ENCODE measurements around the gene SLC6A11. TPM values are rescaled to one million over a fixed set of nuclear protein-coding genes. Genes with fewer than 3 reads are reported as not detected.

SLC6A11 gene
- total and polyA plus RNA-seq, 2 of the 13 experiments (the other 11 are each of a cell fraction or from before 2014, with no cell fraction given), result 17.9 to 34.5 TPM

- no peak overlapping the region for H3K4me3 ChIP-seq (replicated peaks in 1 of 3; ENCODE audit: insufficient read depth in 1 of 3, low read depth in 2 of 3, low read length in 3 of 3)
- intact Hi-C loops (cut with micrococcal nuclease; ENCODE audit: unreplicated experiment), result no loop called here
- no peak for DNase-seq (ENCODE audit: low spot score)
- no peak overlapping the region for H3K9ac ChIP-seq (ENCODE audit: insufficient read depth, low read depth, low read length)
- no peaks in the 10 kb centered on the region for H4K20me1 ChIP-seq (ENCODE audit: insufficient read depth, low read length)
- TF ChIP-seq IRX3 (CRISPR knock-in tag; IDR thresholded peaks at IDR 0.05; ENCODE audit: borderline replicate concordance, low read depth), result no peak
- WGBS (ENCODE audit: low lambda C conversion rate), result 71% methylated on average over 1 of the region's 1 CpG
- no peaks in the 10 kb centered on the region for H3K79me2 ChIP-seq (ENCODE audit: insufficient read depth, low read length)
- ChIA-PET POLR2A (no interaction called here), CTCF (ENCODE audit: low intra/inter-chr PET ratio, low total read pairs) (no interaction called here)
- H3K27ac ChIP-seq (ENCODE audit: extremely low read length, insufficient read depth, low read length), result no peak overlapping the region
- in situ Hi-C loops (cut with HindIII; ENCODE audit: extremely low pct_ligation_motif_present, low pct_unique_long_range_greater_than_20kb), result no loop called here
- no TSS peak for BruUV-seq (replicated peaks)
- no peak for FAIRE-seq
- H3K27me3 ChIP-seq (ENCODE audit: control insufficient read depth in 1 of 2, insufficient read depth in 2 of 2, low read length in 2 of 2), result peaks cover 1 to 2% of the 10 kb centered on the region in 2 experiments; a peak in 1 of 5 replicates
- H2AFZ ChIP-seq (ENCODE audit: low read length), result no peak overlapping the region
- H3K9me3 ChIP-seq (ENCODE audit: low read length), result no peaks in the 10 kb centered on the region
- H3K4me2 ChIP-seq (ENCODE audit: low read depth, low read length), result no peak overlapping the region
- no peaks in the 10 kb centered on the region for H3K4me1 ChIP-seq (ENCODE audit: insufficient read depth, low read length)
- peaks cover 0 to 11% of the 10 kb centered on the region in 2 experiments; a peak in 2 of 5 replicates for H3K36me3 ChIP-seq (replicated peaks in 1 of 2; ENCODE audit: control insufficient read depth in 1 of 2, insufficient read depth in 2 of 2, low read length in 2 of 2)
- ATAC-seq, result no peak
These were observed 117.4 kb downstream of the SLC6A11 start for GRCh38 chr3:10933470-10933804.

- H3K79me2 ChIP-seq (ENCODE audit: insufficient read depth, low read length), result no peaks in the 10 kb centered on the region
- intact Hi-C loops (cut with micrococcal nuclease; ENCODE audit: unreplicated experiment) (no loop called here), in situ Hi-C loops (cut with HindIII; ENCODE audit: extremely low pct_ligation_motif_present, low pct_unique_long_range_greater_than_20kb) (no loop called here)
- POLR2A ChIA-PET, result no interaction called here
- FAIRE-seq (no peak), DNase-seq (ENCODE audit: low spot score) (no peak), ATAC-seq (no peak)
- CTCF ChIA-PET (ENCODE audit: low intra/inter-chr PET ratio, low total read pairs), result no interaction called here
- H4K20me1 ChIP-seq (ENCODE audit: insufficient read depth, low read length), result no peaks in the 10 kb centered on the region
- H3K9ac ChIP-seq (ENCODE audit: insufficient read depth, low read depth, low read length), result no peak overlapping the region
- WGBS (ENCODE audit: low lambda C conversion rate), result 69% methylated on average over 8 of the region's 19 CpGs
- H3K4me1 ChIP-seq (ENCODE audit: insufficient read depth, low read length), result no peaks in the 10 kb centered on the region
- H3K27me3 ChIP-seq (ENCODE audit: control insufficient read depth in 1 of 2, insufficient read depth in 2 of 2, low read length in 2 of 2), result peaks cover 1 to 2% of the 10 kb centered on the region in 2 experiments; a peak in 1 of 5 replicates
- no peaks in the 10 kb centered on the region for H3K9me3 ChIP-seq (ENCODE audit: low read length)
- no peak overlapping the region for H3K4me3 ChIP-seq (replicated peaks in 1 of 3; ENCODE audit: insufficient read depth in 1 of 3, low read depth in 2 of 3, low read length in 3 of 3)
- H2AFZ ChIP-seq (ENCODE audit: low read length), result no peak overlapping the region
- no peak overlapping the region for H3K4me2 ChIP-seq (ENCODE audit: low read depth, low read length)
- no peak overlapping the region for H3K27ac ChIP-seq (ENCODE audit: extremely low read length, insufficient read depth, low read length)
- peaks cover 0 to 11% of the 10 kb centered on the region in 2 experiments; a peak in 2 of 5 replicates for H3K36me3 ChIP-seq (replicated peaks in 1 of 2; ENCODE audit: control insufficient read depth in 1 of 2, insufficient read depth in 2 of 2, low read length in 2 of 2)
- BruUV-seq (replicated peaks), result no TSS peak
- TF ChIP-seq ZNF33B (CRISPR knock-in tag; IDR thresholded peaks at IDR 0.05) (no peak), CHCHD3 (CRISPR knock-in tag; IDR thresholded peaks at IDR 0.05) (no peak), E2F1 (CRISPR knock-in tag; IDR thresholded peaks at IDR 0.05) (no peak), BHLHE40 (IDR thresholded peaks at IDR 0.05; ENCODE audit: low read length) (no peak), PRPF4 (IDR thresholded peaks at IDR 0.05; ENCODE audit: low read depth, low read length, poor library complexity, severe bottlenecking) (no peak), ZNF7 (CRISPR knock-in tag; IDR thresholded peaks at IDR 0.05) (no peak)
- TF ChIP-seq, protein P1, sequence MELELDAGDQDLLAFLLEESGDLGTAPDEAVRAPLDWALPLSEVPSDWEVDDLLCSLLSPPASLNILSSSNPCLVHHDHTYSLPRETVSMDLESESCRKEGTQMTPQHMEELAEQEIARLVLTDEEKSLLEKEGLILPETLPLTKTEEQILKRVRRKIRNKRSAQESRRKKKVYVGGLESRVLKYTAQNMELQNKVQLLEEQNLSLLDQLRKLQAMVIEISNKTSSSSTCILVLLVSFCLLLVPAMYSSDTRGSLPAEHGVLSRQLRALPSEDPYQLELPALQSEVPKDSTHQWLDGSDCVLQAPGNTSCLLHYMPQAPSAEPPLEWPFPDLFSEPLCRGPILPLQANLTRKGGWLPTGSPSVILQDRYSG (CRISPR knock-in tag; IDR thresholded peaks at IDR 0.05), result no peak
- TF ChIP-seq, protein P2, sequence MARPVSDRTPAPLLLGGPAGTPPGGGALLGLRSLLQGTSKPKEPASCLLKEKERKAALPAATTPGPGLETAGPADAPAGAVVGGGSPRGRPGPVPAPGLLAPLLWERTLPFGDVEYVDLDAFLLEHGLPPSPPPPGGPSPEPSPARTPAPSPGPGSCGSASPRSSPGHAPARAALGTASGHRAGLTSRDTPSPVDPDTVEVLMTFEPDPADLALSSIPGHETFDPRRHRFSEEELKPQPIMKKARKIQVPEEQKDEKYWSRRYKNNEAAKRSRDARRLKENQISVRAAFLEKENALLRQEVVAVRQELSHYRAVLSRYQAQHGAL (CRISPR knock-in tag; IDR thresholded peaks at IDR 0.05; ENCODE audit: not compliant biosample characterization), result no peak
These were observed 117.9 kb downstream of the SLC6A11 start for GRCh38 chr3:10933805-10934481.

Data from HepG2 (cell line).